T-cell (primary cell): ENCODE data around the gene ZFP36. TPM values are rescaled to one million over a fixed set of nuclear protein-coding genes. Genes with fewer than 3 reads are reported as not detected.

Experiments used
- ATAC-seq, 4 experiments: fragments of 200-7000 bp in 3 of 4; fragments of 150-1000 bp in 1 of 4; cut with Tn5 transposase; replicated peaks in 1 of 4; 1 replicate in 3 of 4; 2 replicates in 1 of 4; pipeline ENCODE4 v1.10.0; 2021; ENCODE audit warnings: moderate library complexity in 3 of 4, mild to moderate bottlenecking in 2 of 4, moderate number of reproducible peaks in 1 of 4
- CTCF ChIA-PET, 2 donors: fragments of 300-600 bp; sonication (Branson Sonifier 250); formaldehyde crosslinking; loops; one replicate each; lab custom pipeline; 2022; ENCODE audit warnings: antibody characterized with exemption in 2 of 2; lab: Charles Lee
- POLR2A ChIA-PET, 2 donors: fragments of 300-600 bp; sonication (Branson Sonifier 250); formaldehyde crosslinking; loops; one replicate each; lab custom pipeline; 2022; ENCODE audit warnings: antibody characterized with exemption in 2 of 2; lab: Charles Lee
- DNase-seq, 35 experiments: peaks; one replicate each; pipeline versions ENCODE4 v3.0.0 to v3.0.0-alpha.2; 2013 to 2023
- H3K27ac ChIP-seq: one replicate; pipeline ENCODE4 v1.5.1; 2013; ENCODE audit warnings: low read length
- H3K27me3 ChIP-seq, 2 experiments: replicated peaks in 1 of 2; 1 replicate in 1 of 2; 2 replicates in 1 of 2; pipeline versions ENCODE4 v1.6.1 to v1.7.0; 2013; ENCODE audit warnings: low read length in 1 of 2, mixed read lengths in 1 of 2; ENCODE audit not compliant: control insufficient read depth in 2 of 2, insufficient read depth in 2 of 2; ENCODE audit errors: extremely low read depth in 1 of 2
- H3K36me3 ChIP-seq, 2 donors: 1 replicate in 1 of 2; 2 replicates in 1 of 2; pipeline versions ENCODE4 v1.6.1 to v1.7.0; 2013; ENCODE audit warnings: low read length in 1 of 2; ENCODE audit not compliant: control insufficient read depth in 2 of 2, insufficient read depth in 1 of 2; ENCODE audit errors: extremely low read depth in 1 of 2
- H3K4me1 ChIP-seq, 2 experiments: 1 replicate in 1 of 2; 2 replicates in 1 of 2; pipeline versions ENCODE4 v1.6.1 to v1.7.0; 2013; ENCODE audit warnings: low read length in 2 of 2, mixed read lengths in 1 of 2; ENCODE audit not compliant: insufficient read depth in 2 of 2, control insufficient read depth in 1 of 2; ENCODE audit errors: extremely low read depth in 1 of 2
- H3K4me3 ChIP-seq, 2 donors: 1 replicate in 1 of 2; 2 replicates in 1 of 2; pipeline versions ENCODE4 v1.5.1 to v1.7.0; 2013; ENCODE audit warnings: mild to moderate bottlenecking in 2 of 2, low read length in 1 of 2, moderate library complexity in 1 of 2; ENCODE audit not compliant: control insufficient read depth in 1 of 2; ENCODE audit errors: extremely low read depth in 1 of 2
- H3K9me3 ChIP-seq: 2 replicates; pipeline ENCODE4 v1.7.0; 2013
- H3K27ac Mint-ChIP-seq, 2 donors: one replicate each; pipeline ENCODE4 v1.8.0; 2020 to 2021; ENCODE audit warnings: mild to moderate bottlenecking in 2 of 2, mixed read lengths in 2 of 2
- H3K27me3 Mint-ChIP-seq, 2 donors: one replicate each; pipeline ENCODE4 v1.8.0; 2021 to 2022; ENCODE audit warnings: mixed read lengths in 2 of 2
- H3K36me3 Mint-ChIP-seq: one replicate; pipeline ENCODE4 v1.8.0; 2021; ENCODE audit warnings: mixed read lengths
- H3K4me1 Mint-ChIP-seq, 3 donors: one replicate each; pipeline ENCODE4 v1.8.0; 2020 to 2022; ENCODE audit warnings: mixed read lengths in 3 of 3, mild to moderate bottlenecking in 1 of 3
- H3K4me3 Mint-ChIP-seq, 3 donors: one replicate each; pipeline ENCODE4 v1.8.0; 2020 to 2022; ENCODE audit warnings: mild to moderate bottlenecking in 3 of 3, mixed read lengths in 3 of 3, moderate library complexity in 3 of 3
- H3K9me3 Mint-ChIP-seq, 3 donors: one replicate each; pipeline ENCODE4 v1.8.0; 2020 to 2022; ENCODE audit warnings: mixed read lengths in 3 of 3
- WGBS: methylation state at CpG from one replicate; pipeline ENCODE4 v1.1.5; 2013; ENCODE audit warnings: missing lambda C conversion rate; ENCODE audit not compliant: insufficient coverage; 5-methylcytosine and 5-hydroxymethylcytosine counted together
- total RNA-seq, 35 experiments: library from RNA in 6 of 35; stranded (reverse) in 6 of 35; fragments of 120-200 nt in 1 of 35; gene quantifications; one replicate each; pipeline versions ENCODE4 v1.2.1 to v1.2.4 and lab custom pipeline; 2013 to 2026

The ZFP36 gene
- total RNA-seq, 5 donors from 2014 or later (not counting 1 experiment from before 2014, with no cell fraction given) = 208 to 1,013 (median 233) TPM

- H3K9me3 Mint-ChIP-seq = no peaks in the 10 kb centered on the region
- ATAC-seq (peak; percentile 39 to 50 (median 44)), DNase-seq (peak; percentile 79 to 96 (median 91))
- Histone ChIP-seq H3K27me3 (no peaks in the 10 kb centered on the region), H3K4me3 (peak overlapping the region; percentile 20 to 97), H3K36me3 (peaks cover 16 to 21% of the 10 kb centered on the region in 2 donors), H3K4me1 (peaks cover 14 to 59% of the 10 kb centered on the region in 2 experiments), H3K27ac (peak overlapping the region; percentile 100), H3K9me3 (no peaks in the 10 kb centered on the region)
- H3K36me3 Mint-ChIP-seq = peaks cover 21% of the 10 kb centered on the region
- H3K27me3 Mint-ChIP-seq = peaks cover 0 to 3% of the 10 kb centered on the region in 2 donors
- H3K27ac Mint-ChIP-seq = peak overlapping the region; percentile 93 to 94
- peak overlapping the region; percentile 79 to 85 (median 83) for H3K4me3 Mint-ChIP-seq
- WGBS = no CpG with 5 or more reads among the region's 7 CpGs
- ChIA-PET POLR2A (interaction anchor here (0.6 to 1.8 kb wide), 12 partner anchors 9 to 60 kb away, joined by 3 to 13 read pairs (median 4); partner anchors contain the start of genes MED29 (in 1 of the 2), PAF1 (in 1 of the 2) and RPS16 (in 1 of the 2)), CTCF (interaction anchor here (0.6 to 2.2 kb wide), 13 partner anchors 8 to 58 kb away, joined by 3 to 29 read pairs (median 4); partner anchors contain the start of genes MED29 (in 1 of the 2), PAF1 (in 1 of the 2) and RPS16 (in 1 of the 2))
- H3K4me1 Mint-ChIP-seq = peaks cover 38 to 64% (median 44%) of the 10 kb centered on the region in 3 donors
These were observed 5.1 kb downstream of the ZFP36 start for GRCh38 chr19:39411832-39412099.

GRCh38 chr19:39412100-39412866, 5.6 kb downstream of the ZFP36 start, which contains the start of gene PLEKHG2:
Gene PLEKHG2, plus strand, starts transcription at chr19:39412669. Its CDS starts 1,418 bp downstream, at chr19:39414087.
- H3K9me3 ChIP-seq = no peaks in the 10 kb centered on the region
- H3K27ac ChIP-seq = peak within 1 kb of the TSS; percentile 100
- ChIA-PET CTCF (interaction anchor here (0.6 to 2.2 kb wide), 11 partner anchors 9 to 59 kb away, joined by 3 to 29 read pairs (median 4); partner anchors contain the start of genes MED29 (in 1 of the 2), PAF1 (in 1 of the 2) and RPS16 (in 1 of the 2)), POLR2A (interaction anchor here (0.7 to 1.8 kb wide), 11 partner anchors 9 to 60 kb away, joined by 3 to 13 read pairs (median 4); partner anchors contain the start of genes MED29 (in 1 of the 2), PAF1 (in 1 of the 2) and RPS16 (in 1 of the 2))
- Mint-ChIP-seq H3K27ac (peak within 1 kb of the TSS; percentile 93 to 94), H3K4me1 (peaks cover 38 to 64% (median 44%) of the 10 kb centered on the region in 3 donors), H3K4me3 (peak within 1 kb of the TSS; percentile 79 to 85 (median 83)), H3K9me3 (no peaks in the 10 kb centered on the region), H3K27me3 (peaks cover 0 to 3% of the 10 kb centered on the region in 2 donors), H3K36me3 (peaks cover 19% of the 10 kb centered on the region)
- peak; percentile 64 to 73 (median 65) for ATAC-seq
- WGBS = 1% methylated on average over 39 of the region's 60 CpGs
- DNase-seq = peak; percentile 92 to 99 (median 96)
- peak within 1 kb of the TSS; percentile 96 to 97 for H3K4me3 ChIP-seq
- H3K36me3 ChIP-seq = peaks cover 16 to 21% of the 10 kb centered on the region in 2 donors
- H3K27me3 ChIP-seq = no peaks in the 10 kb centered on the region
- H3K4me1 ChIP-seq = peaks cover 14 to 59% of the 10 kb centered on the region in 2 experiments

DNA sequence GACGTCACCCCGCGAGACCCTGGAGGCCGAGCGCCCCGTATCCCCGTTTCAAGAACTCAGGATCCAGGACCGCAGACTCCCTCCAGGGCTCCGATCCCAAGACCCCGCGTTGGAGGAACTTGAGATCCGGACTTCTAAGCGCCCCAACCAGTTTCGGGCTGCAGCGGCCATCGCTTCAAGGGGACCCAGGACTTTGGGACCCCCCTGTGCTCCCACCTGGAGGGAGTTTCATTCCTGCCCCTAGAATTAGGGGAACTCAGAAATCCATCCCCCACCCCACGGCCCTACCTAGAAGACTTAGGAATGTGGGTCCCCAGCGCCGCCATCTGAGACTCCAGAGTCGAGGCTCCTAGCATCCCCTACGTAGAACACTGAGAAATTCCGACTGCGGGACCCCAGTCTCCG, 6.2 kb downstream of the ZFP36 start:
- 2% methylated on average over 17 of the region's 24 CpGs for WGBS
- Histone ChIP-seq H3K36me3 (peaks cover 17 to 19% of the 10 kb centered on the region in 2 donors), H3K9me3 (no peaks in the 10 kb centered on the region), H3K27me3 (no peaks in the 10 kb centered on the region), H3K4me3 (peak overlapping the region; percentile 96 to 97), H3K27ac (peak overlapping the region; percentile 100), H3K4me1 (peaks cover 14 to 56% of the 10 kb centered on the region in 2 experiments)
- peaks cover 37 to 62% (median 46%) of the 10 kb centered on the region in 3 donors for H3K4me1 Mint-ChIP-seq
- POLR2A ChIA-PET = no interaction called here
- CTCF ChIA-PET = interaction anchor here in 1 of 2 donors (2.2 kb wide), 1 partner anchor 11 kb away, joined by 29 read pairs; no protein-coding TSS in a partner anchor
- peaks cover 19% of the 10 kb centered on the region for H3K36me3 Mint-ChIP-seq
- H3K9me3 Mint-ChIP-seq = no peaks in the 10 kb centered on the region
- peak overlapping the region; percentile 80 to 84 for H3K27ac Mint-ChIP-seq
- no peak for ATAC-seq
- H3K27me3 Mint-ChIP-seq = peaks cover 0 to 3% of the 10 kb centered on the region in 2 donors
- peak overlapping the region; percentile 79 to 85 (median 83) for H3K4me3 Mint-ChIP-seq
- peak in 2 of 35 experiments; percentile 26 to 52 for DNase-seq

DNA sequence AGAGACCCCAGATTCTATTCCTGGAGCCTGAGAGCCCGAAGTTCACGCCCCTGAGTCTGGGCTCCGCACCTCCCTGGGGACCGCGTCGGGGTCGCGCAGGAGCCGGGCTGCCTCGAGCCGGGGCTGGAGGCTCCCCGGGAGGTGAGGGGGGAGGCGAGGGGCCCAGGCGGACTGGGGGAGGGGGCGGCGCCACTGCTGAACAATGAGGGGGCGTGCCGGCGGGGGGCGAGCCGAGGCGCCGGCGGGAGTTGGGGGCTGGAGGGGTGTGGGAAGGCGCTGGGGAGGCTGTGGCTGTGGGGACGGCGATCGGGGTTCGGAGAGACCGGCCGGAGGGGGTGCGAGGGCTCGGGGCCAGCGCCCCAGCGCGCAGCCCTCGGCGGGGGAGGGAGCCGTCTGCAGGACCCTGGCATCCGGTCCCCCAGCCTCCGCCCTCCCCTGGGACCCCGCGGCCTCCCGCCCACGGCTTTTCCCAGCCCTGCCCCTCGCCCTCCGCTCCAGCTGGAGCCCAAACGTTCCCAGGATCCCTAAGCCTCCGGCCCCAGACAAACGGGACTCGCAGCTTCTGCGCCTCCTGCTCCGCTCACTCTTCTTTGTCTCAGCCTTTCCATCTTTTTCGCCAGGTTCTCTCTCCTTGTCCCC, 6.7 kb downstream of the ZFP36 start:
- Histone ChIP-seq H3K27me3 (no peaks in the 10 kb centered on the region), H3K4me3 (peak overlapping the region; percentile 96 to 97), H3K4me1 (peaks cover 14 to 51% of the 10 kb centered on the region in 2 experiments), H3K9me3 (no peaks in the 10 kb centered on the region), H3K36me3 (peaks cover 14 to 17% of the 10 kb centered on the region in 2 donors), H3K27ac (peak overlapping the region; percentile 100)
- ChIA-PET CTCF (interaction anchor here in 1 of 2 donors (1.1 kb wide), 1 partner anchor 22 kb away, joined by 3 read pairs; the partner anchor contains the start of gene RPS16), POLR2A (no interaction called here)
- peaks cover 0 to 3% of the 10 kb centered on the region in 2 donors for H3K27me3 Mint-ChIP-seq
- peaks cover 14% of the 10 kb centered on the region for H3K36me3 Mint-ChIP-seq
- no peaks in the 10 kb centered on the region for H3K9me3 Mint-ChIP-seq
- H3K4me1 Mint-ChIP-seq = peaks cover 35 to 57% (median 46%) of the 10 kb centered on the region in 3 donors
- peak in 5 of 35 experiments; percentile 31 to 57 (median 38) for DNase-seq
- 7% methylated on average over 37 of the region's 54 CpGs for WGBS
- ATAC-seq = no peak
- peak overlapping the region; percentile 93 to 96 for H3K27ac Mint-ChIP-seq
- H3K4me3 Mint-ChIP-seq = peak overlapping the region; percentile 79 to 85 (median 83)

DNA sequence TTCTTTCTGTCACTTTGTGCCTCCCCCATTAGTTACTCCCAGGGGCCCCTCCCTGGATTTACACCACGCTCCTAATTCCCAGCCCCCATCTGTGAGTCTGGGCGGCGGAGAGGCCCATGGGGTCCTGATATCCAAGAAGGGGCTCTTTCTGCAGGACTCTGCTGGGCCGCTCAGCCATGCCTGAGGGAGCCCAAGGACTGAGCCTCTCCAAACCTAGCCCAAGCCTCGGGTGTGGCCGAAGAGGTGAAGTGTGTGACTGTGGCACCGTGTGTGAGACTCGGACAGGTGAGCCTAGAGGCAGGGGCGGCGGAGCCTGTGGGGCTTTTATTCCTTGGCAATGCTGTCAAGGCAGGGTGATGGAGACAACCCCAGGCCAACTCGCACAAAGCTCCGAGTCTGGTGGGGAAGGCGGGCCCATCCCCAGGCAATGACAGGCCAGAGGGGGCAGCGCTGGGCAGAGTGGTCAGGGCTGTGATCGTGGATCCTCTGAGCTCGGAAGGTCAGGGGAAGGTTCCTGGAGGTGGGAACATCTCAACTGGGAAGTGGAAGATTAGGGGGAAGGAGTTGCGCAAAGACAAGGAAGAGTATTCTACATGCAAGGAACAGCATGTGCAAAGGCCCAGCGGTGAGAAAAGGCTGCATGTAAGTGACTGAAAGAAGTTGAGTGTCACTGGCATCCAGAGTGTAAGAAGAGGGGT, 7.4 kb downstream of the ZFP36 start:
- peak in 1 of 35 experiments; percentile 39 for DNase-seq
- Histone ChIP-seq H3K27me3 (no peaks in the 10 kb centered on the region), H3K36me3 (peaks cover 14 to 17% of the 10 kb centered on the region in 2 donors), H3K4me3 (peak overlapping the region; percentile 62 to 97), H3K27ac (peak overlapping the region; percentile 100), H3K9me3 (no peaks in the 10 kb centered on the region), H3K4me1 (peaks cover 14 to 44% of the 10 kb centered on the region in 2 experiments)
- Mint-ChIP-seq H3K4me3 (peak overlapping the region; percentile 78 to 83 (median 82)), H3K36me3 (peaks cover 13% of the 10 kb centered on the region), H3K9me3 (no peaks in the 10 kb centered on the region), H3K27ac (peak overlapping the region; percentile 93 to 96), H3K4me1 (peaks cover 31 to 50% (median 41%) of the 10 kb centered on the region in 3 donors), H3K27me3 (peaks cover 0 to 3% of the 10 kb centered on the region in 2 donors)
- CTCF ChIA-PET = interaction anchor here in 1 of 2 donors (1.1 kb wide), 1 partner anchor 22 kb away, joined by 3 read pairs; the partner anchor contains the start of gene RPS16
- no peak for ATAC-seq
- 81% methylated on average over 16 of the region's 18 CpGs for WGBS
- POLR2A ChIA-PET = no interaction called here
